MM.1S (cell line): ENCODE data around the gene SHKBP1.

Experiments used
- DNase-seq: peaks from one replicate; pipeline ENCODE4 v3.0.0-alpha.2; 2015
- H2AFZ ChIP-seq: fragments of 300-600 bp; sonication (generic); 2 replicates; pipeline ENCODE4 v1.6.0; 2016; ENCODE audit warnings: antibody characterized with exemption, low read length
- H3F3A ChIP-seq: fragments of 300-600 bp; sonication (generic); 2 replicates; pipeline ENCODE4 v1.6.1; 2016; ENCODE audit warnings: mild to moderate bottlenecking, antibody characterized with exemption, low read length, moderate library complexity, mixed read lengths; ENCODE audit not compliant: insufficient read depth
- H3K27ac ChIP-seq: fragments of 300-600 bp; sonication (generic); 2 replicates; pipeline ENCODE4 v1.5.1; 2016; ENCODE audit warnings: mild to moderate bottlenecking, low read length
- H3K27me3 ChIP-seq: fragments of 300-600 bp; sonication (generic); replicated peaks from 2 replicates; pipeline ENCODE4 v1.6.0; 2016; ENCODE audit warnings: low read length; ENCODE audit not compliant: insufficient read depth
- H3K36me3 ChIP-seq: fragments of 300-600 bp; sonication (generic); replicated peaks from 2 replicates; pipeline ENCODE4 v1.6.1; 2016; ENCODE audit warnings: mild to moderate bottlenecking, low read length, mixed read lengths; ENCODE audit not compliant: insufficient read depth
- H3K4me1 ChIP-seq: fragments of 300-600 bp; sonication (generic); 2 replicates; pipeline ENCODE4 v1.6.1; 2016; ENCODE audit warnings: low read length, mixed read lengths
- H3K4me2 ChIP-seq: fragments of 300-600 bp; sonication (generic); 2 replicates; pipeline ENCODE4 v1.6.0; 2016; ENCODE audit warnings: low read depth, low read length
- H3K4me3 ChIP-seq: fragments of 300-600 bp; sonication (generic); 2 replicates; pipeline ENCODE4 v1.5.1; 2016; ENCODE audit warnings: low read length, mixed read lengths
- H3K79me2 ChIP-seq: fragments of 300-600 bp; sonication (generic); 2 replicates; pipeline ENCODE4 v1.6.1; 2016; ENCODE audit warnings: mixed run types, low read length, mixed read lengths
- H3K9ac ChIP-seq: fragments of 300-600 bp; sonication (generic); 2 replicates; pipeline ENCODE4 v1.6.1; 2016; ENCODE audit warnings: low read length, mixed read lengths
- H3K9me2 ChIP-seq: fragments of 300-600 bp; sonication (generic); replicated peaks from 2 replicates; pipeline ENCODE4 v1.6.1; 2016; ENCODE audit warnings: mild to moderate bottlenecking, low read length, mixed read lengths; ENCODE audit not compliant: insufficient read depth
- H3K9me3 ChIP-seq: fragments of 300-600 bp; sonication (generic); replicated peaks from 2 replicates; pipeline ENCODE4 v1.6.1; 2016; ENCODE audit warnings: mild to moderate bottlenecking, low read length, mixed read lengths; ENCODE audit not compliant: insufficient read depth
- H4K20me1 ChIP-seq: fragments of 300-600 bp; sonication (generic); 2 replicates; pipeline ENCODE4 v1.6.1; 2016; ENCODE audit warnings: mild to moderate bottlenecking, low read length, moderate library complexity, mixed read lengths; ENCODE audit not compliant: insufficient read depth
- CTCF ChIP-seq: fragments of 300-600 bp; sonication (generic); IDR thresholded peaks from 2 replicates; pipeline ENCODE4 v1.5.1; 2016; ENCODE audit warnings: antibody characterized with exemption, low read length, mixed read lengths
- EZH2 ChIP-seq: fragments of 300-600 bp; sonication (generic); optimal IDR thresholded peaks from 2 replicates; pipeline ENCODE3; 2017; ENCODE audit warnings: low read depth, mild to moderate bottlenecking, antibody characterized with exemption, low read length, mixed read lengths
- EZH2phosphoT487 ChIP-seq: fragments of 300-600 bp; sonication (generic); IDR thresholded peaks from 2 replicates; pipeline ENCODE4 v1.6.1; 2018; ENCODE audit warnings: antibody characterized with exemption, low read length

The SHKBP1 gene

GRCh38 chr19:40630571-40631160 lies 54.0 kb downstream of the SHKBP1 start:
- Histone ChIP-seq H3K36me3 (no peaks in the 10 kb centered on the region), H3K4me1 (no peaks in the 10 kb centered on the region), H3F3A (no peaks in the 10 kb centered on the region), H2AFZ (no peak overlapping the region), H3K4me2 (no peak overlapping the region), H3K9ac (no peak overlapping the region), H4K20me1 (no peaks in the 10 kb centered on the region), H3K9me2 (no peaks in the 10 kb centered on the region), H3K9me3 (no peaks in the 10 kb centered on the region), H3K4me3 (no peak overlapping the region), H3K27me3 (peaks cover 15% of the 10 kb centered on the region), H3K79me2 (no peaks in the 10 kb centered on the region), H3K27ac (no peak overlapping the region)
- no peak for DNase-seq
- TF ChIP-seq EZH2phosphoT487, result no peak
- no peak for TF ChIP-seq EZH2

- Histone ChIP-seq H3K4me2 (no peak overlapping the region), H3K36me3 (no peaks in the 10 kb centered on the region), H3K9ac (no peak overlapping the region), H3F3A (no peaks in the 10 kb centered on the region), H3K27ac (no peak overlapping the region), H3K4me3 (no peak overlapping the region), H2AFZ (no peak overlapping the region), H3K9me2 (no peaks in the 10 kb centered on the region), H3K27me3 (peaks cover 23% of the 10 kb centered on the region), H3K9me3 (no peaks in the 10 kb centered on the region), H4K20me1 (no peaks in the 10 kb centered on the region), H3K4me1 (no peaks in the 10 kb centered on the region), H3K79me2 (no peaks in the 10 kb centered on the region)
- TF ChIP-seq EZH2 (no peak), CTCF (no peak), EZH2phosphoT487 (no peak)
- DNase-seq, result no peak
Measured at GRCh38 chr19:40632311-40633036, 55.8 kb downstream of the SHKBP1 start.

- Histone ChIP-seq H3K4me2 (no peak overlapping the region), H3K9me2 (no peaks in the 10 kb centered on the region), H3K36me3 (no peaks in the 10 kb centered on the region), H4K20me1 (no peaks in the 10 kb centered on the region), H3K27me3 (peaks cover 23% of the 10 kb centered on the region), H3K27ac (no peak overlapping the region), H2AFZ (no peak overlapping the region), H3K4me1 (no peaks in the 10 kb centered on the region), H3K9me3 (no peaks in the 10 kb centered on the region), H3K9ac (no peak overlapping the region), H3K4me3 (no peak overlapping the region), H3K79me2 (no peaks in the 10 kb centered on the region), H3F3A (no peaks in the 10 kb centered on the region)
- no peak for DNase-seq
- TF ChIP-seq EZH2phosphoT487, result no peak
- TF ChIP-seq CTCF, result no peak
- TF ChIP-seq EZH2, result no peak
Measured at GRCh38 chr19:40633207-40633606, 56.5 kb downstream of the SHKBP1 start.

- H3K9ac ChIP-seq, result no peak overlapping the region
- no peaks in the 10 kb centered on the region for H4K20me1 ChIP-seq
- H3K27ac ChIP-seq, result no peak overlapping the region
- no peak overlapping the region for H3K4me3 ChIP-seq
- H3K27me3 ChIP-seq, result peaks cover 19% of the 10 kb centered on the region
- no peaks in the 10 kb centered on the region for H3K9me2 ChIP-seq
- H3F3A ChIP-seq, result no peaks in the 10 kb centered on the region
- TF ChIP-seq EZH2phosphoT487 (no peak), CTCF (no peak), EZH2 (no peak)
- no peaks in the 10 kb centered on the region for H3K79me2 ChIP-seq
- no peak overlapping the region for H2AFZ ChIP-seq
- DNase-seq, result no peak
- H3K9me3 ChIP-seq, result no peaks in the 10 kb centered on the region
- no peak overlapping the region for H3K4me2 ChIP-seq
- no peaks in the 10 kb centered on the region for H3K36me3 ChIP-seq
- no peaks in the 10 kb centered on the region for H3K4me1 ChIP-seq
Measured at GRCh38 chr19:40638327-40638726, 61.7 kb downstream of the SHKBP1 start.
